Erythroblast (primary cell): ENCODE measurements around the gene KRT13.

Experiments
- DNase-seq, 2 experiments: peaks; one replicate each; lab custom pipeline; 2025; lab: John Stamatoyannopoulos, UW
- GATA1 ChIP-seq: IDR thresholded peaks from 2 replicates; pipeline ENCODE4 v1.6.1; 2011; ENCODE audit warnings: low read depth, mild to moderate bottlenecking, control low read depth, low read length, moderate library complexity
- POLR2A ChIP-seq: IDR thresholded peaks from 2 replicates; pipeline ENCODE4 v1.6.1; 2011; ENCODE audit warnings: mild to moderate bottlenecking, low read length

KRT13 gene

DNA sequence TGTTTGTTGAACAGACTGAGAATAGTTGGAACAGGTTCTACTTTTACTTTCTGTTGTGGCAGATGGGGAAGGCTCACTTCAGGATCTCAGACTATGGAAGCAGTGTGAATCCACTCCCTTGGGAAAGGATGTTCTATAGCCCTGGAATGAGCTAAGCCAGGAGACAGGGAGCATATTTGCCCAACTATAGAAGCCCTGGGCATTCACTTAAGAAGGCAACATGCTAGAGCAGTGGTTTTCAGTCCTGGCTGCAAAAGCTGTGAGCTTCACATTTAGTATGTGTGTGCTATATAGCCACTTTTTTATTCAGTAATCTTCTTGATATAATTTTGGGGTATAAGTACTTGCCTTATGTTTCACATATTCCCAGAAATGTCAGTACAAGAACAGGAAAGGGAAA, 37.1 kb downstream of the KRT13 start:
- DNase-seq = no peak
- TF ChIP-seq POLR2A (no peak), GATA1 (no peak)

DNA sequence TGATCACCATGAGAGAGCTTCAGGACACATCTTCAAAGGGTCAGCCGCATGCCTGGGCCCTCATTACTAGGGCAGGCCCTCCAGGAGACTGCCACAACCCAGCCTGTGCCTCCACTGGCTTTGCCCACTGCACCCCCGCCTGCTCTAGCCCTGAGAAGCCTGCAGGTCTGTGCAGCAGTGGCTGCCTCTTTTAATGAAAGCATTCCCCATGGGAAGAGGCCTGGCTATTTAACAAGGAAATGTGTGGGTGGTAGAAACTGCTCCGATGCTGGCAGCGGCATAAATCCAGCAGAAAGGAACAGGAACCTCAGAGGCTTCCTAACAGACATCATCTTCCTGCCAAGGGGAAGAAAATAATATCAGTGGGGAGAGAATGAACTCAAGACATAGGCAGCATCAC, 37.9 kb downstream of the KRT13 start:
- DNase-seq = no peak
- TF ChIP-seq POLR2A = no peak
- no peak for TF ChIP-seq GATA1

DNA sequence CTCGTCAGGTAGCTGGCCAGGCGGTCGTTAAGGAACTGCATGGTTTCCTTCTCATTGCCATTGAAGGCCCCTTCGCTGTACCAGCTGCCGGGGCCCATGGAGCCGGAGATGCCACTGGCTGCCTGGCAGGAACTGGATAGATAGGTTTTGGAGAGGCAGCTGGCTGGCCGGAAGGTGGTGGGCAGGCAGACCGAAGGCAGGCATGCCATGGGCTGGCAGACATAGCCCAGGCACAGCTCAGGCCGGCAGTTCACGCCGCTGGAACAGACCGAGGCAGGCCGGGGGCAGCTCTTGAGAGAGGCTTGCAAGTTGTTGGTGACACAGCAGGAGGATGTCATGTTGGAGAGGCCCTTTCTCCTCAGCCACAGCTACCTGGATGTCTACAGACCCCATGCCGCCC, 38.4 kb downstream of the KRT13 start, which contains the start of gene KRT32:
KRT32 (minus strand) TSS at position 399 of the 400 bp plus-strand sequence; CDS start at position 338, 61 bp downstream.
- DNase-seq = no peak
- TF ChIP-seq GATA1 = no peak
- TF ChIP-seq POLR2A = no peak

DNA sequence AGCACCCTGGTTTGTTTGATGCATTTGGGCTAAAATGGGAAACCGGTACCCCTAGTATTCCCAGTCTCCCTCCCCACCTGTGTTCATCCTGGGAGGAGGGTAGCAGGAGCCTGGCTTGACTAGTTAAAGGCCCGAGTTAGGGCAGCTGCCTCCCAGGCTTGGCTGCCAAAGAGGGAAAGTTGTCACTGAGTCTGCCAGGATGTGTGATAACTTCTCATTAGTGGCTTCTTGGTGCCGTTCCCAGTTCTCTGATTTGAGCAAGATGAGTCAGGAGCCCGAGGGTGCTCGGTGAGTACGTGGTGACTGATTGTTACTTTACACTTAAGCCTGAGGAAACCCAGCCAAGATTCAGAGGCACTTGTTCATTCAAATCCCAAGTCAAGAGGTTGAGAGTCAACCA, 40.7 kb downstream of the KRT13 start:
- no peak for DNase-seq
- TF ChIP-seq GATA1 = no peak
- no peak for TF ChIP-seq POLR2A

DNA sequence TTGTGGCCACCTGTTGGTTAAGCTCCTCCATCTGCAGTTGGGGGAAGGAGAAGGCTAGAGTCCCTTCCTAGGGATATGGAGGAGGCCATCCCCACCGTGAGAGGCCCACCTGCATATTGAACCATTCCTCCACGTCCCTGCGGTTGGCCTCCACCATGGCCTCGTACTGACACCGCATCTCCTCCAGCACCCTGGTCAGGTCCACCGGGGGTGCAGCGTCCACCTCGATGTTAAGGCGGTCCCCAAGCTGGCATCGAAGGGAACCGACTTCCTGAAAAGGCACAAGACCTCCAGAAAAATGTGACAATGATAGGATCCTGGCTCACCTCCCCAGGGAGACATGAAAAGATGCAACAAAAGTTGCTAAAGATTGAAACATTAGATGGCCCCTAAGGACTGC, 41.2 kb downstream of the KRT13 start:
- TF ChIP-seq GATA1 (no peak), POLR2A (no peak)
- DNase-seq = no peak

DNA sequence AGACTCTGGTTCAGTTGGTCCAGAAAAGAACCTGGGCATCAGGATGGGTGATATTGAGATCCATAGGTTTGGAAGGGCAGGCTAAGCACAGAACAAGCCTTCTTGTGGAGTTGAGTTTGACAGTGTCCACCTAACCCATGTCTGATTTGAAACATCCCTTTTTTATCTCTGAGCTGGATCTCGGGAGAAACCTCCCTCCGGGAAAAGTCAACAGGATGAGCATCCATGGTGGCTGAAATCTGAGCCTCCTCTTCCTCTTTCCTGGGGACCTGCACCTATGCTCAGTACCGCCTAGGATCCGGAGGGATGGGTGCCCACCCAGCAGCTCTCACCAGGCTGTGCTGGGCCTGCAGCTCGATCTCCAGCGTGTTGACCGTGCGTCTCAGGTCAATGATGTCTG, 41.7 kb downstream of the KRT13 start:
- no peak for DNase-seq
- TF ChIP-seq POLR2A (no peak), GATA1 (no peak)

DNA sequence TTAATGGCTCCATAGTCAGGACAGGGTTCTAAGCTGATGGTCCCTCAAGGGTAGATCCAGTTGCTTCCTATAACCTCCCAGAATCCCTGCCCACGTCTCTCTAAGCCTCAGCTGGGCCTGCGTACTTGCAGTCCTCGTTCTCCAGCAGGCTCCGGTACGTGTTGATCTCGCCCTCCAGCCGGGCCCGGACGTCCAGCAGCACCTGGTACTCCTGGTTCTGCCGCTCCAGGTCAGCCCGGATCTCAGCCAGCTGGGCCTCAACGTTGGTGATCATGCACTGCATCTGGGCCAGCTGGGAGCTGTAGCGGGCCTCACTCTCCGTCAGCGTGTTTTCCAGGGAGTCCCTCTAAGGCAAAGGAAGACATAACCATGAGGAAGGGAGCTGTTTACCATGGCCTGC, 42.7 kb downstream of the KRT13 start:
- TF ChIP-seq POLR2A = no peak
- TF ChIP-seq GATA1 = no peak
- no peak for DNase-seq

DNA sequence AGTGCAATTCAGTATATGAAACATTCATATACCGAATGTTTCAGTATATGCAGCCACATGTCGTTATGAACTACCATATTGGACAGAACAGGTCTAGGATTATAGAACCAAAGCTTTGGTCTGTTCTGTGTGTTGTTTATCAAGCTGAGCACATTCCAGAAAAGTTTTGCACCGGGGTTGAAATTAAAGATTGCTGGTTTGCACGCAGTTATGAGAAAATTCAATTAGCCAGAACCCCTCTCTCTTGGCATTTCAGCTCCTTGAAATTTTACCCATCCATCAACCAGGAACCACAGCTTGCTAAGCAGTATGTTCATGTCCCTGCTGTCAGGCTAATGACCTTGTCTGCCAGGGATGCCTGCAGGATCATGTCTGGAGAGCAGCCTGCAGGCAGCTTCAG, 47.7 kb downstream of the KRT13 start:
- no peak for DNase-seq
- TF ChIP-seq POLR2A (no peak), GATA1 (no peak)

DNA sequence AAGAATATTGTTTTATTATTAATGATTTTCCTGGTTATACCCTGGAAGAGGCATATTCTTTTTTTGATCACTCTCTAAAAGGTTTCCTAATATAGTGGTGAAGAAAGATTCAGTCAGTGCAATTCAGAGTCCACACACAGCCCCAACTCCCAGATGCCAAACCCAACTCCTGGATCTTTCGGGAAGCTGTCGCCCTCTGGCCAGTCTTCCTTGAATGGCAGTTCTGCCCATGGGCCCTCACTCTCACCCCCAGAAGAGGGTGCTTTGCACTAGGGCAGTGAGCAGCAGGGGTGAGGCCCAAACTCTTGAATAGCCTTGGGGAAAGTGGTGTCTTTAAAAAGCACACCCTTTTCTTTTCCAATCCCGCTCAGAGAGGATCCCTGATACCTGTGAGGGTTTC, 49.2 kb downstream of the KRT13 start:
- no peak for DNase-seq
- TF ChIP-seq GATA1 = no peak
- no peak for TF ChIP-seq POLR2A

DNA sequence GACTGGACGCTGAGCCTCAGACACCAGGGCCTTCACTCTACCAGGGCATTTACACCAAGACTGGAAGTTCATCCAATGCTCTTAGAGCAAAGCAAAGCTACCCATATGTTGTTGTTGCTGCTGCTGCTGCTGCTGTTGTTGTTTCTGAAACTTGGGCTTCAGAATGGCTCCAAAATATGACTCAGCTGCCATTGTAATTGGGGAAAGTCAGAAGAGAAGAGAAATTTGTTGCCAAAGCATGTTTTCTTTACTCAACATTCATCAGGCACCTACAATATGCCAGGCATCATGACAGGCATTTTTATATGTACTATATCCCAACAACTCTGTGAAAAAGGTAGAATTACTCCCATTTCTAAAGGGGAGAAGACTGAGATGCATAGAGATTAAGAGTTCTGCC, 50.2 kb downstream of the KRT13 start:
- DNase-seq = no peak
- TF ChIP-seq POLR2A (no peak), GATA1 (no peak)

DNA sequence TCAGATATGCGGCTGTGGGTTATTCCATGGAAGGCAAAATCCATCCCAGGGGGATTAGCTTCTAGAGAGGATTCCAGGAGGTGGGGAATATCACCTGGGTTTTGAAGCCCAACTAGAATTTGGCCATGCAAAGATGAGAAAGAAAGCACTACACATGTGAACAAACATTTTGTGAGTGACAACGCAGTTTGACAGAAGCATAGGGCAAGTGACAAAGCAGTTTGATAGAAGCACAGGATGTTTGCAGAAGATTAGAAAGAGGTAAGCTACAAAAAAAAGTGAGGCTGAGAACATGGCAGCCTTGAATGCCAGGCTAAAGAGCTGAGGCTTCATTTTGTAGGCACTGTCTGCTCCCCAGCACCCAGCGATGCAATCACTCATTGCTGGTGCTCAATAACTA, 52.3 kb downstream of the KRT13 start:
- no peak for TF ChIP-seq POLR2A
- no peak for DNase-seq

DNA sequence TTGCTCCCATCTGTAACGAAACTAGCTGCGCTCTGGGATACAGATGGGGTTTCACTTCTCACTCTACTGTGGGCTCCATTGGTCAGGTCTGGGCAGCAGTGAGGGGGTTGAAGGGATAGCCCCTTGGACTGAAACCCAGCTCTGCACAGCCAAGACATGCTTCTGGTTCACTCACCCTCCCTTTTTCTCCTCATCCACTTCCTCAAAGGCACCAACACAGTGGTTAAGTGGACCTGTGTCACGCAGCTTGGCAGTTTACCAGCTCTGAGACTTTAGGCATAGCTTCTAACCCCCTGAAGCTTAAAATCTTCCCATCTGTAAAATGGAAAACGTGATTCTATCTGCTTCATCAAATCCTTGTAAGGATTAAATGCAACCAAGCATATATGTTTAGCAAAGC, 53.1 kb downstream of the KRT13 start:
- TF ChIP-seq GATA1 (no peak), POLR2A (no peak)
- DNase-seq = no peak

DNA sequence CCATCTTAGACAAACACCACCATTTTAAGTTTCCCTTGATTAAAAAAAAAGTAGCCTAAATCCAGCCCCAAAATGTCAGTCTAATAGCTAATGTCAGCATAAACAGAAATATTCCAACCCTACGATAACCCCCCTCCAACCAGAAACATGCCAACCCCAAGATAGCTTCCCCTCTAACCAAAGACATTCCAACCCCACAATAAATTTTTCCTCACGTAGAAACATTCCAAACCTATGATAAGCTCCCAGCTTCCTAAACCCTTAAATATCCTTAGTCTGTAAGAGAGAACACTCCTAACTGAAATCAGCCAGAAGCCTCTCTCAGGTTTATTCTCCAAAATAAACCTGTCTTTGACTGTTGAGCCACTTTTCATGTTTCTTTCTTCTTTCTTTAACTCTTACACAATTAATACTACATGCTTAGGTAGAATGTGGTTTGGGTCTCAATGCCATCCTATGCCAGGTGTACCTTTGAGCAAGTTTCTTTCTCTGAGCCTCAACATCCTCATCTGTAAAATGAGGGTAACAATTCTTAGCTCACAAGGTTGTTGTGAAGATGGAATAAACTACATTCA, 54.2 kb downstream of the KRT13 start:
- TF ChIP-seq POLR2A (no peak), GATA1 (no peak)
- no peak for DNase-seq
